ENCODE results near the gene IL12RB1. TPM values are rescaled to one million over a fixed set of nuclear protein-coding genes. Genes with fewer than 3 reads are reported as not detected.

The IL12RB1 gene
- total and polyA plus RNA-seq, 8 donors, result 0.18 to 9.3 (median 0.77) TPM; not detected in 4

DNA sequence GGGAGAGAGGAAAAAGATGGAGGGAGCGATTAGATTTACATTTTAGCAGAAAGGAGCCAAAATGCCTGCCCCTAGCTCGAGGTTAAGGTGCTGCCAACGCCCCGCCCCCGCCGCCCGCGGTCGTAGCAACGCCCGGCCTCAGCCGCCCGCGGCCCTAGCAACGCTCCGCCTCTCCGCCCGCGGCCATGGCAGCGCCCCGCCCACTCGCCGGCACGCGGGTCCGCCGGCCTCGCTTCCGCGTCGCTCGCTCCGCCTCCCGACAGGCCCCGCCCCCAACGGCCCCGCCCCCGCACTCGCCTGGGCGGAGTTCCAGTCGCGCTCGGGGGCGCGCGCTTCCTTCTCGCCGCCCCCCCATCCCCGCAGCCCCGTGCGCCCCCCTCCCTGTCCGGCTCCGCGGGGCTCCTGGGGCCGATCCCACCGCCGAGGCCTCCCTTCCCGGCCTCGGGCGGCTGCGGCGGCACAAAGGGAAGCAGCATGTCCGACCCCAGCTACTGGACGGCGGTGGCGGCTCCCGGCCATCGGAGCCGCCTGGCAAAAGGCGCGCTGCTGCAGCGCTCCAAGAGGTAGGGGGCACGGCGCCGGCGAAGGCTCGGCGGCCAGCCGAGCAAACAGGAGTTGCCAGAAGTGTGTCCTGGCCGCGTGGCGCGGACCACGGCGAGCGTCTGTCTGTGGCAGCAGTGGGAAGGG lies 31.1 kb upstream of the IL12RB1 start:
- Histone ChIP-seq H3K27me3 (no peaks in the 10 kb centered on the region), H3K4me1 (peaks cover 21 to 40% (median 30%) of the 10 kb centered on the region in 4 donors), H3K36me3 (peaks cover 0 to 27% (median 12%) of the 10 kb centered on the region in 4 donors), H3K27ac (peak overlapping the region; percentile 61 to 86 (median 73)), H3K4me3 (peak overlapping the region; percentile 73 to 78 (median 76)), H3K9me3 (no peaks in the 10 kb centered on the region)
- 0 to 1% (median 0%) methylated on average over 15 to 85 of the region's 86 CpGs for WGBS, 5 donors
- peak; percentile 95 to 98 for DNase-seq
- intact Hi-C loops (cut with DNase I; ENCODE audit: low total_unique reads), result loop anchor here (10.0 kb wide), 1 partner anchor 47 kb away; no protein-coding TSS in a partner anchor
- TF ChIP-seq POLR2A (IDR thresholded peaks at IDR 0.05) (no peak), POLR2AphosphoS5 (IDR thresholded peaks at IDR 0.05) (peak in 1 of 3 donors; percentile 15), EP300 (IDR thresholded peaks at IDR 0.05) (no peak)
- TF ChIP-seq, protein P1, sequence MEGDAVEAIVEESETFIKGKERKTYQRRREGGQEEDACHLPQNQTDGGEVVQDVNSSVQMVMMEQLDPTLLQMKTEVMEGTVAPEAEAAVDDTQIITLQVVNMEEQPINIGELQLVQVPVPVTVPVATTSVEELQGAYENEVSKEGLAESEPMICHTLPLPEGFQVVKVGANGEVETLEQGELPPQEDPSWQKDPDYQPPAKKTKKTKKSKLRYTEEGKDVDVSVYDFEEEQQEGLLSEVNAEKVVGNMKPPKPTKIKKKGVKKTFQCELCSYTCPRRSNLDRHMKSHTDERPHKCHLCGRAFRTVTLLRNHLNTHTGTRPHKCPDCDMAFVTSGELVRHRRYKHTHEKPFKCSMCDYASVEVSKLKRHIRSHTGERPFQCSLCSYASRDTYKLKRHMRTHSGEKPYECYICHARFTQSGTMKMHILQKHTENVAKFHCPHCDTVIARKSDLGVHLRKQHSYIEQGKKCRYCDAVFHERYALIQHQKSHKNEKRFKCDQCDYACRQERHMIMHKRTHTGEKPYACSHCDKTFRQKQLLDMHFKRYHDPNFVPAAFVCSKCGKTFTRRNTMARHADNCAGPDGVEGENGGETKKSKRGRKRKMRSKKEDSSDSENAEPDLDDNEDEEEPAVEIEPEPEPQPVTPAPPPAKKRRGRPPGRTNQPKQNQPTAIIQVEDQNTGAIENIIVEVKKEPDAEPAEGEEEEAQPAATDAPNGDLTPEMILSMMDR (IDR thresholded peaks at IDR 0.05), result no peak

DNA sequence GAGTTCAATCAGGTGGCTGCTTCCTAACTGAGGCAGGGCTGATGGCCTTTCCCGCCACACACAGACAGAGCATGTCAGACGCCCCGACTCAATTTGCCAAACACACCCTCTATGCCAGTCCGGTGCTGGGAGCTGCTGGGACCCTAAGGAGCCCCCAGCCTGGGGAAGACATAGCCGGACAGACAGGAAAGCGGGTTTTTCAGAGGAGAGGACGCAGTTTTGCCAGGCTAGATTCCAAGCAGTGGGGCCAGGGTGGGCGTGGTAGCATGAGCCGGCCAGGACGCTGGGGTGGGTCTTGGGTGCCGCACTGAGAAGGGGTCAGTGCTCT lies 30.6 kb upstream of the IL12RB1 start:
- intact Hi-C loops (cut with DNase I; ENCODE audit: low total_unique reads), result loop anchor here (10.0 kb wide), 1 partner anchor 47 kb away; no protein-coding TSS in a partner anchor
- Histone ChIP-seq H3K27me3 (no peaks in the 10 kb centered on the region), H3K27ac (peak overlapping the region in 2 of 5 donors; percentile 82 to 86), H3K36me3 (peaks cover 0 to 22% (median 7%) of the 10 kb centered on the region in 4 donors), H3K4me3 (peak overlapping the region; percentile 73 to 78 (median 76)), H3K9me3 (no peaks in the 10 kb centered on the region), H3K4me1 (peaks cover 21 to 45% (median 32%) of the 10 kb centered on the region in 4 donors)
- DNase-seq, result no peak
- 13 to 22% (median 20%) methylated on average over 11 of the region's 11 CpGs for WGBS, 5 donors
- no peak for TF ChIP-seq EP300 (IDR thresholded peaks at IDR 0.05)
- TF ChIP-seq POLR2A (IDR thresholded peaks at IDR 0.05), result no peak
- TF ChIP-seq, protein P1 (IDR thresholded peaks at IDR 0.05), result no peak
- no peak for TF ChIP-seq POLR2AphosphoS5 (IDR thresholded peaks at IDR 0.05)

DNA sequence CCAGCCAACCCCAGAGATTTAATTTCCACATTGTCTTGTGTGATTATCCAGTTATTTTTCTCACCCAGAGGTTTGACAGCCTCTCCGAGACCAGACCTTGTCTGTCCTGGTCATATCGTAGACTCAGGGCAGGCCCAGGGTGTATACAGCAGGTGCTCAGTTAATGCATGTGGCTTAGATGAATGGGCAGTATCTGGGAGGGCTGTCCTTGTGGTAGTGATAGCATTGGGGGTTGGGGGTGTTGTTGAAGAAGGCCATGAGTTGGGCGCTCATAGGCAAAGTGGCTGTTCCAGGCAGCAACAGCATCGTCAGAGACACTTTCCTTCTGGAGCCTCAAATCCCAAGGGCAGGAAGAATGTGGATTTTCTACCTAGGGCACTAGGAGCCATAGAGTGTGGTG lies 27.7 kb upstream of the IL12RB1 start:
- intact Hi-C loops (cut with DNase I; ENCODE audit: low total_unique reads), result loop anchor here (5.0 to 10.0 kb wide), 2 partner anchors 50 to 138 kb away; no protein-coding TSS in a partner anchor
- H3K27ac ChIP-seq, result no peak overlapping the region
- H3K27me3 ChIP-seq, result peaks cover 0 to 12% (median 0%) of the 10 kb centered on the region in 3 donors
- WGBS, 5 donors, result 92 to 96% (median 95%) methylated on average over 4 of the region's 4 CpGs
- no peak for DNase-seq
- H3K9me3 ChIP-seq, result no peaks in the 10 kb centered on the region
- H3K4me1 ChIP-seq, result peaks cover 29 to 64% (median 45%) of the 10 kb centered on the region in 4 donors
- H3K36me3 ChIP-seq, result peaks cover 0 to 21% (median 0%) of the 10 kb centered on the region in 4 donors
- H3K4me3 ChIP-seq, result no peak overlapping the region
- TF ChIP-seq POLR2A (IDR thresholded peaks at IDR 0.05) (no peak), POLR2AphosphoS5 (IDR thresholded peaks at IDR 0.05) (no peak), EP300 (IDR thresholded peaks at IDR 0.05) (no peak)
- TF ChIP-seq, protein P1 (IDR thresholded peaks at IDR 0.05), result no peak

DNA sequence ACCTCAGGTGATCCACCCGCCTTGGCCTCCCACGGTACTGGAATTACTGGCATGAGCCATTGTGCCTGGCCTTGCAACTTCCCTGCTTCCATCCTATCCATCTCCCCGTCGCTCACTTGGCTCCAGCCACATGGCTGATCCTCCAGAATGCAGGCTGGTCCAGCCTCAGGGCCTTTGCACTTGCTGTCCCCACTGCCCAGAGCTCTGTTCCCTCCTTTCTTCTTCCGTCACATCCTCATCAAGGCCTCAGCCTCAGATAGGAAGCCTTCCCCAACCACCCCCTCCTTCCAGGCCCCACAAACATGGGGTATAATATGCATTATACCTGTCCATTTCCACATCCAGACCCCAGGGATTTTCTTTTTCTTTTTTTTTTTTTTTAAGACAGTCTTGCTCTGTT lies 27.1 kb upstream of the IL12RB1 start:
- H3K27me3 ChIP-seq, result peaks cover 0 to 13% (median 0%) of the 10 kb centered on the region in 3 donors
- no peaks in the 10 kb centered on the region for H3K9me3 ChIP-seq
- peaks cover 0 to 21% (median 0%) of the 10 kb centered on the region in 4 donors for H3K36me3 ChIP-seq
- peaks cover 28 to 64% (median 45%) of the 10 kb centered on the region in 4 donors for H3K4me1 ChIP-seq
- no peak for DNase-seq
- no peak overlapping the region for H3K27ac ChIP-seq
- TF ChIP-seq EP300 (IDR thresholded peaks at IDR 0.05), result no peak
- TF ChIP-seq, protein P1 (IDR thresholded peaks at IDR 0.05), result no peak
- TF ChIP-seq POLR2A (IDR thresholded peaks at IDR 0.05), result no peak
- no peak for TF ChIP-seq POLR2AphosphoS5 (IDR thresholded peaks at IDR 0.05)
- intact Hi-C loops (cut with DNase I; ENCODE audit: low total_unique reads), result loop anchor here (5.0 to 10.0 kb wide), 2 partner anchors 51 to 138 kb away; no protein-coding TSS in a partner anchor
- no peak overlapping the region for H3K4me3 ChIP-seq
- 89 to 97% (median 91%) methylated on average over 5 of the region's 5 CpGs for WGBS, 5 donors

Measured in stomach (tissue), 9 donors.